Erythroblast (primary cell): Measurements from ENCODE around the gene LCE1F.

ENCODE experiments used
- GATA1 ChIP-seq: IDR thresholded peaks from 2 replicates; pipeline ENCODE4 v1.6.1; 2011; ENCODE audit warnings: low read depth, mild to moderate bottlenecking, control low read depth, low read length, moderate library complexity
- POLR2A ChIP-seq: IDR thresholded peaks from 2 replicates; pipeline ENCODE4 v1.6.1; 2011; ENCODE audit warnings: mild to moderate bottlenecking, low read length

DNA sequence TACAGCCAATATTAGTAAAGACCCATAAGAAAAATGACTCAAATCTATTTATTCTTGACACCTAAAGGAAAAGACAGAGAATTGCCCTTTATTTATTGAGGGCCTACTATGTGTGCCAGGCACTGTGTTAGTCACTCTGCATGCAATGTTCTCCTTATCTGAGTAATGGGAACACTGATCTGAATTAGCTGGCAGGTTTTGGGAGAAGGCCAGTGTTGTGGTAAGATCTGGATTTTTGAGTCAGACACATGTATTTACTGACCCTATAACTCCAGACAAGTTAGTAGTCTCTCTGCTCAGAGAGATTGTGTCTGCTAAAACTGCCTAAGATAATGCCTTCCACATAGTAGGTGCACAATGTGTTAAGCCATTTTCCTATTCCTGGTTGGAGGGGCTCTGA lies 49.7 kb upstream of the LCE1F start:
- TF ChIP-seq POLR2A (no peak), GATA1 (no peak)
